GM12878 (cell line): ENCODE results near the gene SEC16A. TPM values are rescaled to one million over a fixed set of nuclear protein-coding genes. Genes with fewer than 3 reads are reported as not detected.
A peak's percentile ranks its signal among the peaks of the same experiment; 100 is the strongest.

Source experiments
- ATAC-seq: fragments of 200-7000 bp; cut with Tn5 transposase; 3 replicates; pipeline ENCODE4 v1.9.1; 2020; ENCODE audit warnings: mild to moderate bottlenecking, moderate library complexity
- BruUV-seq: library from RNA; stranded (reverse); fragments of 400-500 nt; replicated peaks from 2 replicates; lab custom pipeline; 2021; lab: Mats Ljungman, UMichigan
- CTCF ChIA-PET: fragments of 300-600 bp; sonication (Branson Sonifier 250); formaldehyde crosslinking; extraction: SDS; loops from one replicate; lab custom pipeline; 2021; ENCODE audit warnings: inconsistent platforms; lab: Yijun Ruan, JAX
- POLR2A ChIA-PET: fragments of 350-600 bp; formaldehyde crosslinking; extraction: SDS; loops from one replicate; lab custom pipeline; 2021; ENCODE audit warnings: inconsistent platforms; lab: Charles Lee
- RAD21 ChIA-PET: fragments of 300-600 bp; sonication (Branson Sonifier 250); formaldehyde crosslinking; loops from one replicate; lab custom pipeline; 2023; ENCODE audit warnings: antibody characterized with exemption; ENCODE audit not compliant: unreplicated experiment; lab: Charles Lee
- SMC1A ChIA-PET: fragments of 300-600 bp; sonication (Branson Sonifier 250); formaldehyde crosslinking; loops from one replicate; lab custom pipeline; 2023; ENCODE audit not compliant: unreplicated experiment, uncharacterized antibody; lab: Charles Lee
- DNase-seq: peaks from one replicate; pipeline ENCODE4 v3.0.0-alpha.2; 2011; ENCODE audit warnings: low read depth, low spot score
- FAIRE-seq: peaks from 3 replicates; lab custom pipeline; 2011; peaks lifted over from hg19 to GRCh38; lab: Jason Lieb, UNC
- H2AFZ ChIP-seq: 2 replicates; pipeline ENCODE4 v1.6.0; 2011; ENCODE audit warnings: low read depth, low read length, control low read depth; ENCODE audit not compliant: control insufficient read depth
- H3K27ac ChIP-seq: 2 replicates; pipeline ENCODE4 v1.5.1; 2011; ENCODE audit warnings: control low read depth; ENCODE audit not compliant: control insufficient read depth, insufficient read depth
- H3K27me3 ChIP-seq, 2 experiments: replicated peaks in 1 of 2; 2 replicates each; pipeline versions ENCODE4 v1.6.0 to v1.6.1; 2011; ENCODE audit warnings: low read length in 1 of 2; ENCODE audit not compliant: control insufficient read depth in 2 of 2, insufficient read depth in 2 of 2
- H3K36me3 ChIP-seq, 2 experiments: 2 replicates each; pipeline ENCODE4 v1.5.1; 2011; ENCODE audit warnings: low read length in 1 of 2; ENCODE audit not compliant: control insufficient read depth in 2 of 2, insufficient read depth in 2 of 2
- H3K4me1 ChIP-seq: 2 replicates; pipeline ENCODE4 v1.6.1; 2011; ENCODE audit warnings: mild to moderate bottlenecking, low read length, moderate library complexity, mixed read lengths; ENCODE audit not compliant: control insufficient read depth, insufficient read depth
- H3K4me2 ChIP-seq: 2 replicates; pipeline ENCODE4 v1.6.0; 2011; ENCODE audit warnings: control low read depth; ENCODE audit not compliant: control insufficient read depth, insufficient read depth
- H3K4me3 ChIP-seq: fragments of 200-600 bp; sonication (generic); 2 replicates; pipeline ENCODE4 v1.5.1; 2016
- H3K79me2 ChIP-seq: 2 replicates; pipeline ENCODE4 v1.6.0; 2011; ENCODE audit warnings: low read length; ENCODE audit not compliant: control insufficient read depth, insufficient read depth
- H3K9ac ChIP-seq: 2 replicates; pipeline ENCODE4 v1.8.0; 2011; ENCODE audit warnings: low read length, control low read depth, mixed read lengths; ENCODE audit not compliant: control insufficient read depth, insufficient read depth
- H3K9me3 ChIP-seq: replicated peaks from 3 replicates; pipeline ENCODE4 v1.5.1; 2011; ENCODE audit warnings: mild to moderate bottlenecking, low read length; ENCODE audit not compliant: control insufficient read depth, insufficient read depth
- H4K20me1 ChIP-seq: 2 replicates; pipeline ENCODE4 v1.6.0; 2011; ENCODE audit not compliant: control insufficient read depth, insufficient read depth
- CUX1 ChIP-seq: IDR thresholded peaks from 2 replicates; pipeline ENCODE4 v1.6.1; 2012; ENCODE audit warnings: improper control_type of control experiment, low read depth, low read length; ENCODE audit not compliant: insufficient replicate concordance
- POLR2A ChIP-seq: IDR thresholded peaks from 2 replicates; pipeline ENCODE4 v1.6.1; 2011; ENCODE audit warnings: low read depth, mild to moderate bottlenecking, low read length
- SREBF2 ChIP-seq: IDR thresholded peaks from 2 replicates; pipeline ENCODE4 v1.6.1; 2012; ENCODE audit warnings: mild to moderate bottlenecking, low read length
- WGBS: methylation state at CpG from one replicate; pipeline ENCODE4 v1.1.6; 2016; ENCODE audit warnings: low lambda C conversion rate; ENCODE audit not compliant: insufficient replicate concordance, insufficient coverage; ENCODE audit errors: missing lambda C conversion rate; 5-methylcytosine and 5-hydroxymethylcytosine counted together
- in situ Hi-C: fragments of 300-500 bp; cut with MboI; formaldehyde crosslinking; loops from 9 replicates; pipeline ENCODE4 v1.14.3; 2018; ENCODE audit warnings: mixed read lengths
- intact Hi-C: fragments of 100-400 bp; cut with micrococcal nuclease; formaldehyde crosslinking; loops from one replicate; pipeline ENCODE4 v1.14.2; 2022; ENCODE audit not compliant: unreplicated experiment
- polyA plus RNA-seq, 11 experiments: library from polyadenylated mRNA; depleted of rRNA in 4 of 11; unstranded in 6 of 11; stranded (reverse) in 5 of 11; fragments of >200 nt; fragmentation: Nextera tagmentation in 4 of 11; fragmentation: Illumina TruSeq in 1 of 11; extraction: Ambion mirVana in 4 of 11; extraction: Trizol in 1 of 11; gene quantifications; 1 replicate in 1 of 11; 2 replicates in 10 of 11; pipeline versions ENCODE4 v1.2.1 to v1.2.3, GENCODE V29; 2011 to 2016; ENCODE audit warnings: inconsistent platforms in 2 of 11, missing spikeins in 2 of 11, low read depth in 1 of 11
- total RNA-seq, 4 experiments: library from RNA; depleted of rRNA in 3 of 4; stranded (reverse); fragments of >200 nt in 3 of 4; fragmentation: Illumina TruSeq in 1 of 4; extraction: Trizol in 1 of 4; gene quantifications; 2 replicates each; pipeline versions ENCODE4 v1.2.1 to v1.2.3, GENCODE V29; 2013 to 2021

Gene SEC16A
- total and polyA plus RNA-seq, 10 of the 15 experiments (the other 5 are each of a cell fraction or from before 2014, with no cell fraction given): 9.9 to 59.1 (median 21.7) TPM

- BruUV-seq: no TSS peak
- Histone ChIP-seq H3K9ac (no peak overlapping the region), H3K4me2 (no peak overlapping the region), H3K27ac (no peak overlapping the region), H3K79me2 (no peaks in the 10 kb centered on the region), H3K27me3 (no peaks in the 10 kb centered on the region), H3K4me3 (no peak overlapping the region), H3K4me1 (no peaks in the 10 kb centered on the region), H4K20me1 (no peaks in the 10 kb centered on the region), H3K9me3 (no peaks in the 10 kb centered on the region), H2AFZ (no peak overlapping the region), H3K36me3 (peaks cover 2 to 69% of the 10 kb centered on the region in 2 experiments; a peak in 3 of 4 replicates)
- in situ Hi-C loops (no loop called here), intact Hi-C loops (no loop called here)
- no peak for DNase-seq
- 98% methylated on average over 27 of the region's 27 CpGs for WGBS
- ChIA-PET CTCF (no interaction called here), RAD21 (no interaction called here), SMC1A (no interaction called here), POLR2A (no interaction called here)
- TF ChIP-seq POLR2A: 0 out of 2 replicates have a peak, but pooled peaks have one; percentile 17
- TF ChIP-seq CUX1: no peak
- no peak for TF ChIP-seq SREBF2
- no peak for FAIRE-seq
- ATAC-seq: no peak
Measured at GRCh38 chr9:136509549-136509948, 26.7 kb upstream of the SEC16A start.
